ENCODE measurements around the gene FCER2. TPM values are rescaled to one million over a fixed set of nuclear protein-coding genes. Genes with fewer than 3 reads are reported as not detected.

The FCER2 gene
- total RNA-seq, 2 donors from 2014 or later: not detected

GRCh38 chr19:7665076-7665475 is 36.9 kb downstream of the FCER2 start:
- no peak overlapping the region for H3K27ac ChIP-seq
- no peaks in the 10 kb centered on the region for H3K36me3 ChIP-seq (replicated peaks in 1 of 2; ENCODE audit: insufficient read depth in 1 of 2, low read depth in 2 of 2)
- TF ChIP-seq CTCF (IDR thresholded peaks at IDR 0.05) (no peak), POLR2A (IDR thresholded peaks at IDR 0.05) (no peak)
- H3K9me3 ChIP-seq: no peaks in the 10 kb centered on the region
- 38 to 48% methylated on average over 4 of the region's 4 CpGs for WGBS, 2 donors
- ATAC-seq (no peak), DNase-seq (no peak)
- no peaks in the 10 kb centered on the region for H3K4me1 ChIP-seq
- H3K4me3 ChIP-seq: no peak overlapping the region
- intact Hi-C loops (cut with DNase I): no loop called here
- H3K27me3 ChIP-seq: no peaks in the 10 kb centered on the region

- no peak overlapping the region for H3K27ac ChIP-seq
- ATAC-seq (no peak), DNase-seq (no peak)
- H3K9me3 ChIP-seq: no peaks in the 10 kb centered on the region
- intact Hi-C loops (cut with DNase I): no loop called here
- TF ChIP-seq CTCF (IDR thresholded peaks at IDR 0.05): no peak
- no peak for TF ChIP-seq POLR2A (IDR thresholded peaks at IDR 0.05)
- WGBS, 2 donors: 51 to 71% methylated on average over 5 to 7 of the region's 7 CpGs
- no peaks in the 10 kb centered on the region for H3K27me3 ChIP-seq
- no peak overlapping the region for H3K4me3 ChIP-seq
- no peaks in the 10 kb centered on the region for H3K4me1 ChIP-seq
- no peaks in the 10 kb centered on the region for H3K36me3 ChIP-seq (replicated peaks in 1 of 2; ENCODE audit: insufficient read depth in 1 of 2, low read depth in 2 of 2)
Measured at GRCh38 chr19:7663706-7664105, 38.2 kb downstream of the FCER2 start.

GRCh38 chr19:7662657-7663056 is 39.3 kb downstream of the FCER2 start:
- no peak for TF ChIP-seq CTCF (IDR thresholded peaks at IDR 0.05)
- TF ChIP-seq POLR2A (IDR thresholded peaks at IDR 0.05): no peak
- Histone ChIP-seq H3K27me3 (no peaks in the 10 kb centered on the region), H3K9me3 (no peaks in the 10 kb centered on the region), H3K36me3 (replicated peaks in 1 of 2; ENCODE audit: insufficient read depth in 1 of 2, low read depth in 2 of 2) (no peaks in the 10 kb centered on the region), H3K4me3 (no peak overlapping the region), H3K27ac (no peak overlapping the region), H3K4me1 (no peaks in the 10 kb centered on the region)
- intact Hi-C loops (cut with DNase I): no loop called here
- DNase-seq (no peak), ATAC-seq (no peak)
- WGBS, 2 donors: 78 to 82% methylated on average over 13 to 14 of the region's 14 CpGs

GRCh38 chr19:7661744-7662538 is 40.0 kb downstream of the FCER2 start:
- Histone ChIP-seq H3K4me1 (no peaks in the 10 kb centered on the region), H3K27me3 (no peaks in the 10 kb centered on the region), H3K9me3 (no peaks in the 10 kb centered on the region), H3K27ac (no peak overlapping the region), H3K36me3 (replicated peaks in 1 of 2; ENCODE audit: insufficient read depth in 1 of 2, low read depth in 2 of 2) (no peaks in the 10 kb centered on the region), H3K4me3 (no peak overlapping the region)
- no peak for ATAC-seq
- DNase-seq: no peak
- TF ChIP-seq CTCF (IDR thresholded peaks at IDR 0.05): no peak
- TF ChIP-seq POLR2A (IDR thresholded peaks at IDR 0.05): no peak
- WGBS, 2 donors: 63 to 67% methylated on average over 8 of the region's 8 CpGs
- intact Hi-C loops (cut with DNase I): no loop called here

GRCh38 chr19:7658219-7658686 is 43.7 kb downstream of the FCER2 start:
- DNase-seq: no peak
- ATAC-seq: no peak

More at GRCh38 chr19:7658219-7658686, 43.7 kb downstream of the FCER2 start:
- H3K27me3 ChIP-seq: no peaks in the 10 kb centered on the region
- intact Hi-C loops (cut with DNase I): no loop called here
- H3K27ac ChIP-seq: no peak overlapping the region
- WGBS, 2 donors: 31 to 33% methylated on average over 9 of the region's 9 CpGs
- H3K4me3 ChIP-seq: no peak overlapping the region
- H3K36me3 ChIP-seq (replicated peaks in 1 of 2; ENCODE audit: insufficient read depth in 1 of 2, low read depth in 2 of 2): no peaks in the 10 kb centered on the region
- TF ChIP-seq CTCF (IDR thresholded peaks at IDR 0.05): no peak
- no peak for TF ChIP-seq POLR2A (IDR thresholded peaks at IDR 0.05)
- H3K4me1 ChIP-seq: no peaks in the 10 kb centered on the region
- H3K9me3 ChIP-seq: no peaks in the 10 kb centered on the region
